ENCODE results near the gene MYOZ3. TPM values are rescaled to one million over a fixed set of nuclear protein-coding genes. Genes with fewer than 3 reads are reported as not detected.
A peak's percentile ranks its signal among the peaks of the same experiment; 100 is the strongest.

MYOZ3 gene
- total RNA-seq, 3 donors from 2014 or later, result under 0.01 to 0.33 (median 0.15) TPM

DNA sequence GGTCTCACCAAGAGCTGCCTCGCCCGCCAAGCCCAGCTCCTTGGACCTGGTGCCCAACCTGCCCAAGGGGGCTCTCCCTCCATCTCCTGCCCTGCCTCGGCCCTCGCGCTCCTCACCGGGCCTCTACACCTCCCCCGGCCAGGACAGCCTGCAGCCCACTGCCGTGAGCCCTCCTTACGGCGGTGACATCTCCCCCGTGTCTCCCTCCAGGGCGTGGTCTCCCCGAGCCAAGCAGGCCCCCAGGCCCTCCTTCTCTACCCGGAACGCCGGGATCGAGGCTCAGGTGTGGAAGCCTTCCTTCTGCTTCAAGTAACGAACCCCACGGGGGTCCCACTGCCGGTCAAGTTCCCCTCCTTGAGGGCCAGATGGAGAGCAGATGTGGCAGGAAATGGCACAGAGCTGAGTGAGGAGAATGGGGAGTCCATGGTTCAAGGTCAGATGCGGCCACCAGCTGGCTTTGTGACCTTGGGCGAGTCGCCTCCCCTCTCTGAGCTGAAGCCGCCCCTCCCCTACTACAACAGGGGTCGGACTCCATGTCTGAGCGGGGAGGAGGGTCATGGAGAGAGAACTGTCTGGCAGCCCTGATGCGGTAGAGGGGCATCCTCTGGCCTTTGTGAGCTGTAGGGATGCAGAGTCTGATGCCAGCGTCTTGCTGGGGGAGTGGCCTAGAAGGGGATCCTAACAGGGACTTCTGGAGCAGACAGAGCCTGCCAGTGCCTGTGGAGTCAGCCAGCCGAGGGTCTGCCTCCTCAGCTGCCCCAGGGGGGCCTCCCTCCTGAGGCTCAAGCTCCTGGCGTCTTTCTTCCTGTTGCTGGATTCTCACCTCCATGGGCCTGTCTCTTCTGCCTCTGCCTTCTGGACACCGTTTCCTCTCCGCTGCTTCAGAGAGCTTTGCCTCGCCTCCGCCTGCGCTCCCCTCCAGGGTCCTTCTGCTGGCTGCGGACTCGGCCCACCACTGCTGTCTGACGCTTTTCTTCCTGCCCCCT lies 10.7 kb upstream of the MYOZ3 start:
- no peaks in the 10 kb centered on the region for H3K9me3 ChIP-seq
- H3K4me1 ChIP-seq, result peaks cover 0 to 1% of the 10 kb centered on the region in 2 donors
- TF ChIP-seq POLR2A (IDR thresholded peaks at IDR 0.05), result no peak
- TF ChIP-seq, protein P1, sequence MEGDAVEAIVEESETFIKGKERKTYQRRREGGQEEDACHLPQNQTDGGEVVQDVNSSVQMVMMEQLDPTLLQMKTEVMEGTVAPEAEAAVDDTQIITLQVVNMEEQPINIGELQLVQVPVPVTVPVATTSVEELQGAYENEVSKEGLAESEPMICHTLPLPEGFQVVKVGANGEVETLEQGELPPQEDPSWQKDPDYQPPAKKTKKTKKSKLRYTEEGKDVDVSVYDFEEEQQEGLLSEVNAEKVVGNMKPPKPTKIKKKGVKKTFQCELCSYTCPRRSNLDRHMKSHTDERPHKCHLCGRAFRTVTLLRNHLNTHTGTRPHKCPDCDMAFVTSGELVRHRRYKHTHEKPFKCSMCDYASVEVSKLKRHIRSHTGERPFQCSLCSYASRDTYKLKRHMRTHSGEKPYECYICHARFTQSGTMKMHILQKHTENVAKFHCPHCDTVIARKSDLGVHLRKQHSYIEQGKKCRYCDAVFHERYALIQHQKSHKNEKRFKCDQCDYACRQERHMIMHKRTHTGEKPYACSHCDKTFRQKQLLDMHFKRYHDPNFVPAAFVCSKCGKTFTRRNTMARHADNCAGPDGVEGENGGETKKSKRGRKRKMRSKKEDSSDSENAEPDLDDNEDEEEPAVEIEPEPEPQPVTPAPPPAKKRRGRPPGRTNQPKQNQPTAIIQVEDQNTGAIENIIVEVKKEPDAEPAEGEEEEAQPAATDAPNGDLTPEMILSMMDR (IDR thresholded peaks at IDR 0.05), result no peak
- no peaks in the 10 kb centered on the region for H3K36me3 ChIP-seq
- DNase-seq (ENCODE audit: low spot score in 2 of 2), result no peak
- peak overlapping the region in 1 of 2 donors; percentile 32 for H3K27ac ChIP-seq
- intact Hi-C loops (cut with DNase I; ENCODE audit: low total_unique reads), result loop anchor here (10.0 kb wide), 2 partner anchors 56 to 186 kb away; no protein-coding TSS in a partner anchor
- H3K4me3 ChIP-seq, result no peak overlapping the region
- H3K27me3 ChIP-seq, result no peaks in the 10 kb centered on the region

DNA sequence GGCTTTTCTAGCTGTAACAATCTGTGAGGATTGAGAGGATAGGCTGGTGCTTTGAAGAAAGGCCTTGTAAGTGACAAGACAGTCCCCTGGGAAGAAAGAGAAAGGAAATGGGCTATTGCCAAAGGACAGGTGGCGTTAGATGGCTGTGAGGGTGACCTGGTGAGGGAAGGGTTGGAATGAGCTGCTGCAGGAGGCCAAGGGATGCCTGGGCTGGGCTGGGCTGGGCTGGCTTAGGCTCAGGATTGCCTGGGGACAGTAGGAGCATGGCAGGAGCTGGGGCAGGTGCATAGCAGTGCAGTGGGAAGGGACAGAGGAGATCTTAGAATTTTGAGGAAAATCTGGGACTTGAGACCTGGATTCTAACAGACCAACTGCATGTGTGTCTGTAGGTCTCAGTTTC lies 9.7 kb upstream of the MYOZ3 start:
- peak overlapping the region in 1 of 2 donors; percentile 7 for H3K27ac ChIP-seq
- DNase-seq (ENCODE audit: low spot score in 2 of 2), result no peak
- no peaks in the 10 kb centered on the region for H3K9me3 ChIP-seq
- peaks cover 0 to 6% of the 10 kb centered on the region in 2 donors for H3K4me1 ChIP-seq
- no peak for TF ChIP-seq POLR2A (IDR thresholded peaks at IDR 0.05)
- TF ChIP-seq, protein P1 (IDR thresholded peaks at IDR 0.05), result no peak
- TF ChIP-seq POLR2AphosphoS5 (IDR thresholded peaks at IDR 0.05), result no peak
- H3K27me3 ChIP-seq, result no peaks in the 10 kb centered on the region
- intact Hi-C loops (cut with DNase I; ENCODE audit: low total_unique reads), result loop anchor here (10.0 kb wide), 2 partner anchors 57 to 187 kb away; no protein-coding TSS in a partner anchor
- no peak overlapping the region for H3K4me3 ChIP-seq
- no peaks in the 10 kb centered on the region for H3K36me3 ChIP-seq

DNA sequence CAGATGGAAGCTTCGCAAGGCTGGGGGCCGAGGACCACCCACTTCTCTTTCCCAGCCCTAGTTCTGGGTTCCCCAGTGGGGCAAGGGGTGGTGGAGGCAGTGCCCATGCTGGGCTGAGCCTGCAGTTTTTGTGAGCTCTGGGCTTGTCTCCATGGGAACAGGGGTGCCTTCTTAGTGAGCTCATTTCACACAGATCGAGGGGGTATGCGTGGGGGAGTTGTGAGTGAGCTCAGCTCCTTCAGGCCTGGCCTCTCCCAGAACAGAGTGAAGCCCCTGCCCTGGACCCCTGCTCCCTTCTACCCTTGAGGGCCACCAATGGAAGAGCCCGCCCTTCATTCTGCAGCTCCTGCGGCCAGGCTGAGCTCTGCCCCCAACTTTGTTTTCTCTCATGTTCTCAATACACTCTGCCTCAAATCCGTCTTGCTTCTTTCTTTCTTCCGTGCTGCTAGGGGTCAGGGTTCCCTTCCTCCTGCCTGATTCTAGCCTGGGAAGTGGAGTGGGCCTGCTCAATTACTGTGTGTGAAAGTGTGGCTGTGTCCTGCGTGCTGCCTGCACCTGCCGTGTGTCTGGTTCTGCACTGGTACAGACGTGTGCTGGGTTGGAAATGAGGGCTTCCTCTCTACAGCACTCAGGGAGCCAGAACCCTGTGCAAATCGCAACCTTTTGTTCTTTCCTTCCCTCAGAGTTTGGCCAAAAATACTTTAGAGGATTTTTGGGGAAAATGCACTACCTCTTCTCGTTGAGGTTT lies 9.0 kb upstream of the MYOZ3 start:
- H3K9me3 ChIP-seq, result no peaks in the 10 kb centered on the region
- peaks cover 0 to 7% of the 10 kb centered on the region in 2 donors for H3K4me1 ChIP-seq
- H3K27me3 ChIP-seq, result no peaks in the 10 kb centered on the region
- no peaks in the 10 kb centered on the region for H3K36me3 ChIP-seq
- H3K27ac ChIP-seq, result no peak overlapping the region
- DNase-seq (ENCODE audit: low spot score in 2 of 2), result no peak
- intact Hi-C loops (cut with DNase I; ENCODE audit: low total_unique reads), result loop anchor here (10.0 kb wide), 2 partner anchors 57 to 187 kb away; no protein-coding TSS in a partner anchor
- TF ChIP-seq POLR2A (IDR thresholded peaks at IDR 0.05) (no peak), POLR2AphosphoS5 (IDR thresholded peaks at IDR 0.05) (no peak)
- TF ChIP-seq, protein P1 (IDR thresholded peaks at IDR 0.05), result no peak
- no peak overlapping the region for H3K4me3 ChIP-seq

DNA sequence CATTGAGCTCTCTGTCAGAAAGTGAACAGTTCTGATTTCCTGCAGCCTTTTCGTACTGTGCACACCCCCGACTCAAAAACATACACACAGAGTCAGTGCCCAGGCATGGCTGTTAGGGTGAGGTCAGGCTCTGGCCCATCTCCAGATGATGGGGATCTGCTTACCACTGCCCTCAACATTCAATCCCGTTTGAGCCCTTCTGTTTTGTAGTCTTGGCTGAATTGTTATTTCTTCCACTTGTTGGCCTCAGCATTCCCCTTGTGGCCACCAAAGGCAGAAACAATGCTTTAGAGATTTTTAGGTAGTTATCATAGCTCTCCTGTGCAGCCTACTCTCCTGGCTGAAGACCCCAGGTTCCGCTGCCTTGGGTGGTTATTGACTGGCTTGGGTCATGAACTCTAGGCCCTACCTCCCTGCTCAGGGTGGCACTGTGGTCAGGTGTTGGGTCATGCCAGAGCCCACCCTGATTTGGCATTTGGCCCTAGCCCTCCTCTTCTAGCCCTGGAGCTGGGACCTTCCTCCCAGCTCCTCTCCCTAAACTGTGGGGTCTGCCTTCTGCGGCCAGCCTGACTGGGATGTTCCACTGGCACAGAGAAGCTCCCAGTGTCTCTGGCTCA lies 7.8 kb upstream of the MYOZ3 start:
- H3K4me1 ChIP-seq, result peaks cover 0 to 7% of the 10 kb centered on the region in 2 donors
- no peak for DNase-seq (ENCODE audit: low spot score in 2 of 2)
- intact Hi-C loops (cut with DNase I; ENCODE audit: low total_unique reads), result loop anchor here (10.0 kb wide), 2 partner anchors 58 to 188 kb away; no protein-coding TSS in a partner anchor

More for the DNA sequence above, 7.8 kb upstream of the MYOZ3 start:
- Histone ChIP-seq H3K36me3 (no peaks in the 10 kb centered on the region), H3K4me3 (no peak overlapping the region), H3K27me3 (no peaks in the 10 kb centered on the region), H3K27ac (peak overlapping the region in 1 of 2 donors; percentile 30), H3K9me3 (no peaks in the 10 kb centered on the region)
- TF ChIP-seq POLR2AphosphoS5 (IDR thresholded peaks at IDR 0.05), result no peak
- TF ChIP-seq, protein P1 (IDR thresholded peaks at IDR 0.05), result no peak
- TF ChIP-seq POLR2A (IDR thresholded peaks at IDR 0.05), result no peak

Data from breast epithelium (tissue), 4 donors.